Measurements from ENCODE around the gene TNFRSF19.

The TNFRSF19 gene

GRCh38 chr13:23609874-23610576 is 39.8 kb downstream of the TNFRSF19 start:
- Histone ChIP-seq H3K9me3 (ENCODE audit: control insufficient read depth, insufficient read depth, low read length) (no peaks in the 10 kb centered on the region), H3K36me3 (ENCODE audit: control insufficient read depth, insufficient read depth, low read length) (no peaks in the 10 kb centered on the region), H3K9ac (ENCODE audit: low read depth, low read length) (no peak overlapping the region), H3K4me1 (ENCODE audit: control insufficient read depth, insufficient read depth, low read length) (peaks cover 7% of the 10 kb centered on the region), H3K27me3 (ENCODE audit: control insufficient read depth, insufficient read depth, low read length) (no peaks in the 10 kb centered on the region), H3K4me3 (ENCODE audit: low read depth, low read length) (no peak overlapping the region)

DNA sequence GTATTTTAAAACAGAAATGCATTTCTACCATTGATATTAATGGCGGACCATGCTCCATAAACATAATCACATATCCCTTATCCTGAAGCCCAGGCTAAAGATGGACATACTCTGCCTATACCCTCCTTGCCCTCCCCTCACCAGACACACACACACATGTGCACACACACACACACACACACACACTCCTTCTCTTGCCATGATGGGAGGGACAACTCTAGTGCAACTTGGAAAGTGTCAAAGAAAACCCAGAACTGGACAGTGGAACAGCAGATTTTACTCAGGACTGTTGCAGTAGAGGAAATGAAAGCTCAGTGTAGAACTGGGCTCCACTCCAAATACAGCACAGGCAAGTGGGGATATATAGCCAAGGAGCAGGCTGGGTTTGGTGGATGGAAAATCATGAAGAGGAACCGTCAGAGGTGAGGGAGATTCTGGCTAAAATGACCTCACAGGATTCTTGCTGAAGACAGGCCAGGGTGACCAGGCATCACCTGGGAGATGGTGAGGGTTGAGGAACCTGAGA is 40.8 kb downstream of the TNFRSF19 start:
- H3K9me3 ChIP-seq (ENCODE audit: control insufficient read depth, insufficient read depth, low read length): no peaks in the 10 kb centered on the region
- H3K9ac ChIP-seq (ENCODE audit: low read depth, low read length): no peak overlapping the region
- H3K36me3 ChIP-seq (ENCODE audit: control insufficient read depth, insufficient read depth, low read length): no peaks in the 10 kb centered on the region
- no peaks in the 10 kb centered on the region for H3K27me3 ChIP-seq (ENCODE audit: control insufficient read depth, insufficient read depth, low read length)
- H3K4me1 ChIP-seq (ENCODE audit: control insufficient read depth, insufficient read depth, low read length): peaks cover 7% of the 10 kb centered on the region
- no peak overlapping the region for H3K4me3 ChIP-seq (ENCODE audit: low read depth, low read length)

DNA sequence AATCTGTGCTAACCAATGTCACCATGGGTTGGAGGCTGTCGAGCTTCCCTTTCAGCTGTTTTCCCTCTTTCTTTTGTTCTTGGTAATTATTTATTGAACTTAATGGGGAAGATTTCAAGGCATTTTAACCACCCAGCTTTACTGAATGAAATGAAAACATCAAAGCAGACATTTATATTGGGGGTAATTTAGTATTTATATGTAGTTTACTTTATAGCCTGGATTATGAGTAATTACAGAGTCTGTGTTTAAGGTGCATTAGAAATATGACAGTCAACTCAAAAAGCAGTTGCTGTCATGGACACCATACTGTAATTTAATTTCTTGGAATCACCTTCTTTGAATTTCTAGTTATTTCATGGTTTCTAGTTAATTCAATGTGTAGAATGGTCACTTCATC is 42.0 kb downstream of the TNFRSF19 start:
- no peaks in the 10 kb centered on the region for H3K36me3 ChIP-seq (ENCODE audit: control insufficient read depth, insufficient read depth, low read length)
- H3K4me3 ChIP-seq (ENCODE audit: low read depth, low read length): no peak overlapping the region
- H3K9ac ChIP-seq (ENCODE audit: low read depth, low read length): no peak overlapping the region
- no peaks in the 10 kb centered on the region for H3K27me3 ChIP-seq (ENCODE audit: control insufficient read depth, insufficient read depth, low read length)
- no peaks in the 10 kb centered on the region for H3K9me3 ChIP-seq (ENCODE audit: control insufficient read depth, insufficient read depth, low read length)
- H3K4me1 ChIP-seq (ENCODE audit: control insufficient read depth, insufficient read depth, low read length): peaks cover 7% of the 10 kb centered on the region

- no peaks in the 10 kb centered on the region for H3K9me3 ChIP-seq (ENCODE audit: control insufficient read depth, insufficient read depth, low read length)
- no peak overlapping the region for H3K4me3 ChIP-seq (ENCODE audit: low read depth, low read length)
- H3K36me3 ChIP-seq (ENCODE audit: control insufficient read depth, insufficient read depth, low read length): no peaks in the 10 kb centered on the region
Measured at GRCh38 chr13:23612731-23613130, 42.5 kb downstream of the TNFRSF19 start.

GRCh38 chr13:23613596-23613995 is 43.4 kb downstream of the TNFRSF19 start:
- Histone ChIP-seq H3K36me3 (ENCODE audit: control insufficient read depth, insufficient read depth, low read length) (no peaks in the 10 kb centered on the region), H3K27me3 (ENCODE audit: control insufficient read depth, insufficient read depth, low read length) (no peaks in the 10 kb centered on the region), H3K4me1 (ENCODE audit: control insufficient read depth, insufficient read depth, low read length) (peaks cover 7% of the 10 kb centered on the region), H3K9ac (ENCODE audit: low read depth, low read length) (no peak overlapping the region), H3K4me3 (ENCODE audit: low read depth, low read length) (no peak overlapping the region), H3K9me3 (ENCODE audit: control insufficient read depth, insufficient read depth, low read length) (no peaks in the 10 kb centered on the region)

More at GRCh38 chr13:23612731-23613130, 42.5 kb downstream of the TNFRSF19 start:
- peaks cover 7% of the 10 kb centered on the region for H3K4me1 ChIP-seq (ENCODE audit: control insufficient read depth, insufficient read depth, low read length)
- no peak overlapping the region for H3K9ac ChIP-seq (ENCODE audit: low read depth, low read length)
- H3K27me3 ChIP-seq (ENCODE audit: control insufficient read depth, insufficient read depth, low read length): no peaks in the 10 kb centered on the region

GRCh38 chr13:23615395-23616081 is 45.3 kb downstream of the TNFRSF19 start:
- Histone ChIP-seq H3K9ac (ENCODE audit: low read depth, low read length) (no peak overlapping the region), H3K9me3 (ENCODE audit: control insufficient read depth, insufficient read depth, low read length) (no peaks in the 10 kb centered on the region)

GRCh38 chr13:23616228-23616627 is 46.0 kb downstream of the TNFRSF19 start:
- Histone ChIP-seq H3K9ac (ENCODE audit: low read depth, low read length) (no peak overlapping the region), H3K4me3 (ENCODE audit: low read depth, low read length) (no peak overlapping the region), H3K4me1 (ENCODE audit: control insufficient read depth, insufficient read depth, low read length) (peaks cover 4% of the 10 kb centered on the region), H3K9me3 (ENCODE audit: control insufficient read depth, insufficient read depth, low read length) (no peaks in the 10 kb centered on the region), H3K36me3 (ENCODE audit: control insufficient read depth, insufficient read depth, low read length) (no peaks in the 10 kb centered on the region), H3K27me3 (ENCODE audit: control insufficient read depth, insufficient read depth, low read length) (no peaks in the 10 kb centered on the region)

More at GRCh38 chr13:23615395-23616081, 45.3 kb downstream of the TNFRSF19 start:
- no peaks in the 10 kb centered on the region for H3K4me1 ChIP-seq (ENCODE audit: control insufficient read depth, insufficient read depth, low read length)
- H3K36me3 ChIP-seq (ENCODE audit: control insufficient read depth, insufficient read depth, low read length): no peaks in the 10 kb centered on the region
- no peak overlapping the region for H3K4me3 ChIP-seq (ENCODE audit: low read depth, low read length)
- H3K27me3 ChIP-seq (ENCODE audit: control insufficient read depth, insufficient read depth, low read length): no peaks in the 10 kb centered on the region

- Histone ChIP-seq H3K9ac (ENCODE audit: low read depth, low read length) (no peak overlapping the region), H3K36me3 (ENCODE audit: control insufficient read depth, insufficient read depth, low read length) (no peaks in the 10 kb centered on the region), H3K27me3 (ENCODE audit: control insufficient read depth, insufficient read depth, low read length) (no peaks in the 10 kb centered on the region), H3K4me1 (ENCODE audit: control insufficient read depth, insufficient read depth, low read length) (peaks cover 4% of the 10 kb centered on the region), H3K4me3 (ENCODE audit: low read depth, low read length) (no peak overlapping the region), H3K9me3 (ENCODE audit: control insufficient read depth, insufficient read depth, low read length) (no peaks in the 10 kb centered on the region)
Measured at GRCh38 chr13:23617551-23618024, 47.4 kb downstream of the TNFRSF19 start.

- Histone ChIP-seq H3K9me3 (ENCODE audit: control insufficient read depth, insufficient read depth, low read length) (no peaks in the 10 kb centered on the region), H3K36me3 (ENCODE audit: control insufficient read depth, insufficient read depth, low read length) (no peaks in the 10 kb centered on the region), H3K4me3 (ENCODE audit: low read depth, low read length) (no peak overlapping the region), H3K9ac (ENCODE audit: low read depth, low read length) (no peak overlapping the region), H3K4me1 (ENCODE audit: control insufficient read depth, insufficient read depth, low read length) (peaks cover 4% of the 10 kb centered on the region), H3K27me3 (ENCODE audit: control insufficient read depth, insufficient read depth, low read length) (no peaks in the 10 kb centered on the region)
Measured at GRCh38 chr13:23618341-23618740, 48.1 kb downstream of the TNFRSF19 start.

DNA sequence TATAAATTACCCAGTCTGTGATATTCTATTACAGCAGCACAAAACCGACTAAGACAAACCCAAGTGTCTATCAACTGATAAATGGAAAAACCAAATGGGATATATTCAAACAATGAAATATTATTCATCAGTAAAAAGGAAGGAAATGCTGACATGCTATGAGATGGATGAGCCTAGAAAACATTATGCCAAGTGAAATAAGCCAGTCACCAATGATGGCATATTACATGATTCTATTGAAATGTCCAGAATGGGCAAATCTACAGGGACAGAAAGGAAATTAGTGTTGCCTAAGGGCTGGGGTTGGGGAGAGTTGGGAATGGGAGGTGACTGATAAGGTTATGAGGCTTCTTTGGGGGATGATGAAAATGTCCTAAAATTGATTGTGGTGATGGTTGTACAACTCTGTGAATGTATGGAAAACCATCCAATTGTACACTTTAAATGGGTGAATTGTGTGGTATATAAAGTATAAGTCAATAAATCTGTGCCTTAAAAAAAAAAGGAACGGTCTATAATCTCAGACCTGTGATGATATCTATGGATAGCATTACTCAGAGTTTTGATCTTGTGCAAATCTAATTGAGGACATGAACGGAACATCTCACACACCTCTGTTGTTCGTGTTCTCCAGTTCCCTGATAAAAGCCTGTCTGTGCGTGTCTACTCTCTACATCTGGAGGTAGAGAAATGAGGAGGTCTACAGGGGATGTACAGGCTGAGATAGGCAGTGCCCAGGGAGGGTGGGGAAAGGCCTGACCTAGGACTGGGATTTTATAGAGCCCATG is 49.0 kb downstream of the TNFRSF19 start:
- Histone ChIP-seq H3K9me3 (ENCODE audit: control insufficient read depth, insufficient read depth, low read length) (no peaks in the 10 kb centered on the region), H3K36me3 (ENCODE audit: control insufficient read depth, insufficient read depth, low read length) (no peaks in the 10 kb centered on the region), H3K9ac (ENCODE audit: low read depth, low read length) (no peak overlapping the region), H3K4me3 (ENCODE audit: low read depth, low read length) (no peak overlapping the region), H3K27me3 (ENCODE audit: control insufficient read depth, insufficient read depth, low read length) (no peaks in the 10 kb centered on the region), H3K4me1 (ENCODE audit: control insufficient read depth, insufficient read depth, low read length) (peaks cover 4% of the 10 kb centered on the region)

- no peaks in the 10 kb centered on the region for H3K36me3 ChIP-seq (ENCODE audit: control insufficient read depth, insufficient read depth, low read length)
- no peak overlapping the region for H3K9ac ChIP-seq (ENCODE audit: low read depth, low read length)
- H3K9me3 ChIP-seq (ENCODE audit: control insufficient read depth, insufficient read depth, low read length): no peaks in the 10 kb centered on the region
- no peak overlapping the region for H3K4me3 ChIP-seq (ENCODE audit: low read depth, low read length)
- H3K4me1 ChIP-seq (ENCODE audit: control insufficient read depth, insufficient read depth, low read length): peaks cover 4% of the 10 kb centered on the region
- H3K27me3 ChIP-seq (ENCODE audit: control insufficient read depth, insufficient read depth, low read length): no peaks in the 10 kb centered on the region
Measured at GRCh38 chr13:23620211-23620610, 50.0 kb downstream of the TNFRSF19 start.

All from iPS-15b (cell line).